ENCODE measurements around the gene C2CD2.

Gene C2CD2

GRCh38 chr21:41866274-41866809, 87.5 kb downstream of the C2CD2 start:
- no peak for DNase-seq (ENCODE audit: low spot score)

- DNase-seq (ENCODE audit: low spot score), result no peak
Observed at GRCh38 chr21:41865002-41865777, 88.6 kb downstream of the C2CD2 start.

- no peak for DNase-seq (ENCODE audit: low spot score)
Observed at GRCh38 chr21:41864311-41865001, 89.4 kb downstream of the C2CD2 start.

GRCh38 chr21:41863439-41863740, 90.4 kb downstream of the C2CD2 start:
- DNase-seq (ENCODE audit: low spot score), result no peak

GRCh38 chr21:41861987-41862386, 91.8 kb downstream of the C2CD2 start:
- no peak for DNase-seq (ENCODE audit: low spot score)

GRCh38 chr21:41861255-41861654, 92.6 kb downstream of the C2CD2 start:
- DNase-seq (ENCODE audit: low spot score), result no peak

- no peak for DNase-seq (ENCODE audit: low spot score)
Observed at GRCh38 chr21:41859297-41859980, 94.4 kb downstream of the C2CD2 start.

GRCh38 chr21:41858466-41859296, 95.1 kb downstream of the C2CD2 start:
- DNase-seq (ENCODE audit: low spot score), result no peak

- no peak for DNase-seq (ENCODE audit: low spot score)
Observed at GRCh38 chr21:41857771-41858300, 96.0 kb downstream of the C2CD2 start.

GRCh38 chr21:41856572-41856971, 97.2 kb downstream of the C2CD2 start:
- DNase-seq (ENCODE audit: low spot score), result no peak

- DNase-seq (ENCODE audit: low spot score), result no peak
Observed at GRCh38 chr21:41854426-41854995, 99.3 kb downstream of the C2CD2 start.

GRCh38 chr21:41852929-41853320, 100.9 kb downstream of the C2CD2 start:
- no peak for DNase-seq (ENCODE audit: low spot score)

- no peak for DNase-seq (ENCODE audit: low spot score)
Observed at GRCh38 chr21:41852151-41852928, 101.5 kb downstream of the C2CD2 start.

- DNase-seq (ENCODE audit: low spot score), result no peak
Observed at GRCh38 chr21:41851090-41851790, 102.6 kb downstream of the C2CD2 start.

GRCh38 chr21:41850085-41850484, 103.7 kb downstream of the C2CD2 start:
- no peak for DNase-seq (ENCODE audit: low spot score)

- DNase-seq (ENCODE audit: low spot score), result no peak
Observed at GRCh38 chr21:41848958-41849580, 104.7 kb downstream of the C2CD2 start.

- DNase-seq (ENCODE audit: low spot score), result no peak
Observed at GRCh38 chr21:41848533-41848932, 105.3 kb downstream of the C2CD2 start.

- no peak for DNase-seq (ENCODE audit: low spot score)
Observed at GRCh38 chr21:41847066-41847804, 106.6 kb downstream of the C2CD2 start.

GRCh38 chr21:41846536-41846935, 107.3 kb downstream of the C2CD2 start:
- no peak for DNase-seq (ENCODE audit: low spot score)

Data from left forelimb (tissue), 1 donor.